Mesodermal cell (in vitro differentiated cells): ENCODE data around the gene ADAMTS5.

Source experiments
- H3K27ac ChIP-seq: 2 replicates; pipeline ENCODE4 v1.7.0; 2013; ENCODE audit warnings: mild to moderate bottlenecking, low read depth, low read length, moderate library complexity; ENCODE audit not compliant: severe bottlenecking
- H3K36me3 ChIP-seq: 2 replicates; pipeline ENCODE4 v1.7.1; 2013; ENCODE audit warnings: mild to moderate bottlenecking, low read length, moderate library complexity; ENCODE audit not compliant: control insufficient read depth, insufficient read depth
- H3K4me1 ChIP-seq: one replicate; pipeline ENCODE4 v1.7.1; 2013; ENCODE audit warnings: mild to moderate bottlenecking, low read length; ENCODE audit not compliant: insufficient read depth, control insufficient read depth, poor library complexity, severe bottlenecking
- H3K4me3 ChIP-seq: 2 replicates; pipeline ENCODE4 v1.7.0; 2013; ENCODE audit warnings: low read length, control low read depth, mild to moderate bottlenecking; ENCODE audit not compliant: insufficient read depth, poor library complexity, severe bottlenecking; ENCODE audit errors: extremely low read depth
- H3K9me3 ChIP-seq: 2 replicates; pipeline ENCODE4 v1.7.1; 2013; ENCODE audit warnings: mild to moderate bottlenecking, low read length, moderate library complexity; ENCODE audit not compliant: control insufficient read depth
- WGBS, 2 experiments: methylation state at CpG; one replicate each; pipeline ENCODE4 v1.1.5; 2013; ENCODE audit warnings: missing lambda C conversion rate in 2 of 2; ENCODE audit not compliant: insufficient coverage in 2 of 2; 5-methylcytosine and 5-hydroxymethylcytosine counted together

The ADAMTS5 gene

GRCh38 chr21:26925122-26925521 is 41.8 kb downstream of the ADAMTS5 start:
- Histone ChIP-seq H3K9me3 (no peaks in the 10 kb centered on the region), H3K4me3 (no peak overlapping the region), H3K27ac (no peak overlapping the region), H3K4me1 (no peaks in the 10 kb centered on the region), H3K36me3 (no peaks in the 10 kb centered on the region)
- no CpG with 5 or more reads among the region's 2 CpGs for WGBS, 2 experiments

- Histone ChIP-seq H3K4me1 (no peaks in the 10 kb centered on the region), H3K27ac (no peak overlapping the region), H3K36me3 (no peaks in the 10 kb centered on the region), H3K9me3 (no peaks in the 10 kb centered on the region), H3K4me3 (no peak overlapping the region)
- 88 to 97% methylated on average over 10 of the region's 10 CpGs for WGBS, 2 experiments
These were observed 42.9 kb downstream of the ADAMTS5 start for GRCh38 chr21:26923986-26924385.

GRCh38 chr21:26920055-26920454 is 46.8 kb downstream of the ADAMTS5 start:
- no peak overlapping the region for H3K4me3 ChIP-seq
- H3K36me3 ChIP-seq: no peaks in the 10 kb centered on the region
- no peaks in the 10 kb centered on the region for H3K9me3 ChIP-seq
- peaks cover 19% of the 10 kb centered on the region for H3K4me1 ChIP-seq
- no peak overlapping the region for H3K27ac ChIP-seq

GRCh38 chr21:26918323-26919079 is 48.4 kb downstream of the ADAMTS5 start:
- Histone ChIP-seq H3K4me1 (peaks cover 19% of the 10 kb centered on the region), H3K9me3 (peaks cover 12% of the 10 kb centered on the region), H3K36me3 (no peaks in the 10 kb centered on the region), H3K27ac (no peak overlapping the region), H3K4me3 (no peak overlapping the region)
- WGBS, 2 experiments: 88% methylated on average over 2 of the region's 8 CpGs; no CpG with 5 or more reads in 1 of the 2 experiments

- Histone ChIP-seq H3K27ac (no peak overlapping the region), H3K36me3 (no peaks in the 10 kb centered on the region), H3K9me3 (peaks cover 12% of the 10 kb centered on the region), H3K4me1 (peaks cover 19% of the 10 kb centered on the region), H3K4me3 (no peak overlapping the region)
- WGBS, 2 experiments: no CpG with 5 or more reads among the region's 2 CpGs
These were observed 50.1 kb downstream of the ADAMTS5 start for GRCh38 chr21:26916799-26917198.

GRCh38 chr21:26914557-26914956 is 52.3 kb downstream of the ADAMTS5 start:
- Histone ChIP-seq H3K36me3 (no peaks in the 10 kb centered on the region), H3K9me3 (peaks cover 12% of the 10 kb centered on the region), H3K27ac (no peak overlapping the region), H3K4me1 (peaks cover 24% of the 10 kb centered on the region), H3K4me3 (no peak overlapping the region)

- Histone ChIP-seq H3K27ac (no peak overlapping the region), H3K4me1 (peaks cover 13% of the 10 kb centered on the region), H3K9me3 (peaks cover 12% of the 10 kb centered on the region), H3K36me3 (no peaks in the 10 kb centered on the region), H3K4me3 (no peak overlapping the region)
- no CpG with 5 or more reads among the region's 1 CpG for WGBS, 2 experiments
These were observed 54.4 kb downstream of the ADAMTS5 start for GRCh38 chr21:26912466-26912865.

- no peak overlapping the region for H3K27ac ChIP-seq
- H3K36me3 ChIP-seq: no peaks in the 10 kb centered on the region
- WGBS, 2 experiments: 67% methylated on average over 1 of the region's 3 CpGs; no CpG with 5 or more reads in 1 of the 2 experiments
- H3K4me1 ChIP-seq: peaks cover 6% of the 10 kb centered on the region
- no peak overlapping the region for H3K4me3 ChIP-seq
- H3K9me3 ChIP-seq: peaks cover 12% of the 10 kb centered on the region
These were observed 56.9 kb downstream of the ADAMTS5 start for GRCh38 chr21:26909972-26910371.

GRCh38 chr21:26900980-26901379 is 65.9 kb downstream of the ADAMTS5 start:
- Histone ChIP-seq H3K4me3 (no peak overlapping the region), H3K4me1 (no peaks in the 10 kb centered on the region), H3K27ac (no peak overlapping the region), H3K9me3 (no peaks in the 10 kb centered on the region), H3K36me3 (no peaks in the 10 kb centered on the region)
- WGBS, 2 experiments: 96 to 100% methylated on average over 3 of the region's 4 CpGs

- H3K4me3 ChIP-seq: no peak overlapping the region
- H3K36me3 ChIP-seq: no peaks in the 10 kb centered on the region
- no peak overlapping the region for H3K27ac ChIP-seq
- H3K4me1 ChIP-seq: no peaks in the 10 kb centered on the region
- WGBS, 2 experiments: no CpG with 5 or more reads among the region's 1 CpG
- no peaks in the 10 kb centered on the region for H3K9me3 ChIP-seq
These were observed 74.7 kb downstream of the ADAMTS5 start for GRCh38 chr21:26892151-26892550.

GRCh38 chr21:26888931-26889330 is 78.0 kb downstream of the ADAMTS5 start:
- no peaks in the 10 kb centered on the region for H3K36me3 ChIP-seq
- H3K27ac ChIP-seq: no peak overlapping the region
- no peak overlapping the region for H3K4me3 ChIP-seq
- WGBS, 2 experiments: 90 to 100% methylated on average over 1 to 2 of the region's 5 CpGs
- no peaks in the 10 kb centered on the region for H3K9me3 ChIP-seq
- no peaks in the 10 kb centered on the region for H3K4me1 ChIP-seq
